Cortex of kidney (tissue), 1 donor: ENCODE measurements around the gene CLNK.

Source experiments
- DNase-seq: peaks from one replicate; lab custom pipeline; 2025; lab: John Stamatoyannopoulos, UW

The CLNK gene

GRCh38 chr4:10457255-10457801 lies 227.2 kb downstream of the CLNK start, which contains the start of gene ZNF518B:
TSS of gene ZNF518B (minus strand) at chr4:10457426. CDS start at chr4:10446328, 11,098 bp downstream.
- DNase-seq: no peak

- DNase-seq: no peak
Observed at GRCh38 chr4:10456595-10457254, 227.8 kb downstream of the CLNK start.

- DNase-seq: no peak
Observed at GRCh38 chr4:10456260-10456594, 228.3 kb downstream of the CLNK start.

GRCh38 chr4:10455133-10455532 lies 229.4 kb downstream of the CLNK start:
- no peak for DNase-seq

- no peak for DNase-seq
Observed at GRCh38 chr4:10454726-10455125, 229.8 kb downstream of the CLNK start.

GRCh38 chr4:10454121-10454520 lies 230.4 kb downstream of the CLNK start:
- no peak for DNase-seq

GRCh38 chr4:10448991-10449390 lies 235.6 kb downstream of the CLNK start:
- DNase-seq: no peak

GRCh38 chr4:10442976-10443375 lies 241.6 kb downstream of the CLNK start:
- DNase-seq: no peak

GRCh38 chr4:10441512-10441911 lies 243.1 kb downstream of the CLNK start:
- no peak for DNase-seq

GRCh38 chr4:10438924-10439323 lies 245.6 kb downstream of the CLNK start:
- no peak for DNase-seq

- DNase-seq: no peak
Observed at GRCh38 chr4:10437735-10438134, 246.8 kb downstream of the CLNK start.
